HPDE6-E6E7 (cell line): Measurements from ENCODE around the gene SLC5A1.

ENCODE experiments used
- DNase-seq: peaks from one replicate; pipeline ENCODE4 v3.0.0; 2011; ENCODE audit warnings: missing footprints; ENCODE audit errors: extremely low spot score

The SLC5A1 gene

DNA sequence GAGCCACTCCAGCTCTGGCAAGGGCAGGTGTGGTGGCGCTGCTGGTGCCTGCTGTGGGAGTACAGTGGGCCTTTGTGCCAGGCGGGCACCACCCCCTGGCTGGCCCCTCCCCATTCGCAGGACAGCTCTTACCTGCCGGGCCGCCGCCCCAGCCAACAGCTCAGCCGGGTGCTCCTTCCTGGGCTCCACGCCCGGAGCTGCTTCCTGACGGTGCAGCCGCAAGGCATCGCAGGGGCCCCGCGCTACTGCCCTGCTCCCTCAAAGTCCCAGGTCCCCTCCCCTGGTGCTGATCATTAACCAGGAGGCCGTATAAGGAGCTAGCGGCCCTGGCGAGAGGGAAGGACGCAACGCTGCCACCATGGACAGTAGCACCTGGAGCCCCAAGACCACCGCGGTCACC, at the start of gene SLC5A1:
Gene SLC5A1 (plus strand): TSS at position 338 of the 400 bp plus-strand sequence. CDS start 21 bp downstream, at position 359.
- DNase-seq, result peak; percentile 28

GRCh38 chr22:31995046-31995445, 48.0 kb upstream of the SLC5A1 start:
- no peak for DNase-seq

- DNase-seq, result no peak
These were observed 47.3 kb upstream of the SLC5A1 start for GRCh38 chr22:31995807-31996206.

GRCh38 chr22:31998784-31999385, 44.2 kb upstream of the SLC5A1 start:
- no peak for DNase-seq

GRCh38 chr22:32000181-32000580, 42.9 kb upstream of the SLC5A1 start:
- no peak for DNase-seq

DNA sequence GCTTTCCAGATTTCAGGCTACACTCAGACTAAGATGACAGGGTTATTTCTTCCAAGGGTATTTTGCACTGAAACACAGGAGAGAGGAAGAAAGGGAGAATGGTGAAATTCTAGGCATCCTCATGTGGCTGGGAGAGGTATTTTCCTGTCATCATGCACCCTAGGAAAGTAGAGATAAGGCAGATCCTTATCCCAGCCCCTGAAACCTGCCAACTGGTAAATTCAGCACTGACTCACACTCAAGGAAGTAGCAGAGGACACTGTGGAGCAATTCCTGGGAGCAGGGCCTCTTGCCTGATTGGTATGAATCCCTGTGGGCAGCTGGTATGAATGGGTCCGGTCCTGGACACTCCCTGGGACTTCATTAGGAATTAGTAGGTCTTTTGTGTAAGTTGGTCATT, 37.6 kb upstream of the SLC5A1 start:
- peak; percentile 38 for DNase-seq

GRCh38 chr22:32013200-32013599, 29.9 kb upstream of the SLC5A1 start:
- no peak for DNase-seq

DNA sequence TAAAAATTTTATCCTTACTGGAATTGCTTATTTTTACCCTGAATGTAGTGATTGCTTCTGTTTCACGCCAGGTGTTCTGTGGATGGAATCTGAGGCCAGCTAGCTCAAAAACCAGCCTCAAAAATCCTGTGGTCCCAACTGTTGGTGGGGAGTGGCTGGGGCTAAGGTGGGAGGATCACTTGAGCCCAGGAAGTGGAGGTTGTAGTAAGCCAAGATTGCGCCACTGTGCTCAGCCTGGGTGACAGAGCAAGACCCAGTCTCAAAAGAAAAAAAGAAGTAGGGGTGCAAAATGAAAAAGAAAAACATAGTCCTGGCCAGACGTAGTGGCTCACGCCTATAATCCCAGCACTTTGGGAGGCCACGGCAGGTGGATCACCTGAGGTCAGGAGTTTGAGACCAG, 27.0 kb upstream of the SLC5A1 start:
- no peak for DNase-seq

- no peak for DNase-seq
These were observed 25.0 kb upstream of the SLC5A1 start for GRCh38 chr22:32018056-32018455.

GRCh38 chr22:32020117-32020516, 22.9 kb upstream of the SLC5A1 start:
- peak; percentile 69 for DNase-seq

DNA sequence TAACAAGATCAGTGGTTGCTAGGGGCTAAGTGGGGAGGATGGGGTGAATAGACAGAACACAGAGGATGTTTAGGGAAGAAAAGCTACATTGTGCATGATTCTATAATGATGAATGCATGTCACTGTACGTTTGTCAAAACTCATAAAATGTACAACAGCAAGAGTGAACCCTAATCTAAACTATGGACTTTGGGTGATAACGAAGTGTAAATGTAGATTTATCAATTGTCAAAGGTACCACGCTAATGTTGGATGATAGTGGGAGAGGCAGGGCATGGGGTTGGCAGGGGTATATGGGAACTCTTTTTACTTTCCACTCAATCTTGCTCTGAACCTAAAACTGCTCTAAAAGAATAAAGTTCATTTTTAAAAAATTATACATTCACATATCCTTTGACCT, 21.3 kb upstream of the SLC5A1 start:
- DNase-seq, result no peak

GRCh38 chr22:32023251-32023827, 19.7 kb upstream of the SLC5A1 start:
- peak; percentile 36 for DNase-seq

- peak; percentile 84 for DNase-seq
These were observed 18.3 kb upstream of the SLC5A1 start for GRCh38 chr22:32024796-32025195.

DNA sequence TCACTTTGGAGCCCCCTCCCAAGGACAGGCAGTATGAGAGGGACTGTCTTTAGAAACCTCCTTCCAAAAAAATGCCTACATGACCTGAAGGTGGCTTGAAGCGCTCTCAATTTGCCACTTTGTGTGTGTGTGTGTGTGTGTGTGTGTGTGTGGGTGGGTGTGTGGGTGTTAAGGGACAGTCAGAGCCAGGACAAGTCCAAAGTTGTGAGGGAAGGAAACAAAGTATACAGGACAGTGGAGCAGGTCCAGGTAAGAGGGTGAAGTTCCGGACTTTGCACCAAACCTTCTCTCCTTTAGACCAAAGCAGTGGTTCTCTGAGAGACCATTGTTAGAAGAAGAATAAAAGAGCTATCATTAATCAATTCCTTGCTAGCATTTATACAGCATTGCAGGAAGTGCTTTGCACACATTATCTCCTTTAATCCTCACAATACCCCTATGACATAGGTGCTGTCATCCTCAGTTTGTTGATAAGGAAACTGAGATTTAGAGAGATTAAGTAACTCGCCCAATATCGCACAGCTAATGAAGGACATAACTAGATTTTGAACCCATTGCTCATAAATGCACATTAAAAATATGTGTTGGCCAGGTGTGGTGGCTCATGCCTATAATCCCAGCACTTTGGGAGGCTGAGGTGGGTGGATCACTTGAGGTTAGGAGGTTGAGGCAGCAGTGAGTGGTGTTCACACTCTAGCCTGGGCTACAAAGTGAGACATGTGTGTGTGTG, 12.4 kb upstream of the SLC5A1 start:
- no peak for DNase-seq

- DNase-seq, result no peak
These were observed 11.6 kb upstream of the SLC5A1 start for GRCh38 chr22:32031466-32031865.

- DNase-seq, result no peak
These were observed 8.8 kb upstream of the SLC5A1 start for GRCh38 chr22:32034275-32034674.

DNA sequence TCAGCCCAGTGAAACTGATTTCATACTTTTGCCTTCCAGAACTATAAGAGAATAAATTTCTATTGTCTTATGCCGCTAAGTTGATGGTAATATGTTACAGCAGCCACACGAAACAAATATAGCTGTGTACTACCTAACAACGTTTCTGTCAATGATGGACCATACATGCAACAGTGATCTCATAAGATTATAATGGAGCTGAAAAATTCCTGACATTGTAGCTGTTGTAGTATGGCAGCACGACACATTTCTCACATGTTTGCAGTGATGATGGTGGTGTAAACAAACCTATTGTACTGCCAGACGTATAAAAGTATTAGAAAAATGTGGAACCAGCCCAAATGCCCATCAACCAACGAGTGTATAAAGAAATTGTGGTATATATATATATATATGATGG, 5.8 kb upstream of the SLC5A1 start:
- DNase-seq, result no peak

- DNase-seq, result no peak
These were observed 2.6 kb upstream of the SLC5A1 start for GRCh38 chr22:32040324-32040904.

DNA sequence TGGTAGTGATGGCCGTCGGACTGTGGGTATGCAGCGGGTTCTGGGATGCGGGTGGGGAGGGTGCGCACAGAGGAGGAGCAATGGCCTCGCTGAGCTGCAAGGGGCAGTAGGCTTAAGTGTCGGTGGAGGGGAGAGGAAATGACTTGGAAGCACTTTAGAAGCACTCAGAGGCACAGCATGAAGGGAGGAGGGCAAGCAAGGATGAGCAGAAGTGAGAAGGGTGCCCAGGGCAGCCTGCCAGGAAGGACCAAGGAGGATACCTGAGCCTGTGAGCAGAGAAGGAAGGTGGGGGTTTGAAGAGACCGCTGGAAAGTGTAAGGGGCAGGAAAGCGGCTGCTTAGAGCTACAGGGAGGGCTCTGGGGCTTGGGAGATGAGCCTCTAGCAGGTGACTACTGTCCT, 330 bp downstream of the SLC5A1 start:
- no peak for DNase-seq

- no peak for DNase-seq
These were observed 1.4 kb downstream of the SLC5A1 start for GRCh38 chr22:32044477-32044876.

- no peak for DNase-seq
These were observed 1.9 kb downstream of the SLC5A1 start for GRCh38 chr22:32044913-32045312.

DNA sequence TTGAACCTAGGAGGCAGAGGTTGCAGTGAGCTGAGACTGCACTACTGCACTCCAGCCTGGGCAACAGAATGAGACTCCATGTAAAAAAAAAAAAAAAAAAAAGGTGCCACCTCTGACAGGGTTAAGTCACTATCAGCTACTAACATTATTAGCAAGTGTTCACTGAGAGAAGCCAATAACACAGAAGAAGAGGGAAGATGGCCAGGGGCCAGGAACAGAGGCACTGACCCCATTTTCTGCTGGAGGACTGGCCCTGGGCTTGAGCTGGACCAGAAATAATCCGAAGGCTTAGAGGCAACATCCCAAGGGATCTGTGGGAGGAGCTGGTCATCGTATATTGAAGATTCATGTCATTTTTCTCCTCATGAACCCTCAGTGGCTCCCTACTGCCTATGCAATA, 5.0 kb downstream of the SLC5A1 start:
- no peak for DNase-seq
